ENCODE results near the gene PDE3A. TPM values are rescaled to one million over a fixed set of nuclear protein-coding genes. Genes with fewer than 3 reads are reported as not detected.
"Not testable (repeated sequence)": the region's sequence is repeated elsewhere in the genome, so short reads cannot be mapped to it uniquely, and the experiment has no call there.

Gene PDE3A
- total RNA-seq, 2 donors from 2014 or later = 46.9 to 113 TPM

DNA sequence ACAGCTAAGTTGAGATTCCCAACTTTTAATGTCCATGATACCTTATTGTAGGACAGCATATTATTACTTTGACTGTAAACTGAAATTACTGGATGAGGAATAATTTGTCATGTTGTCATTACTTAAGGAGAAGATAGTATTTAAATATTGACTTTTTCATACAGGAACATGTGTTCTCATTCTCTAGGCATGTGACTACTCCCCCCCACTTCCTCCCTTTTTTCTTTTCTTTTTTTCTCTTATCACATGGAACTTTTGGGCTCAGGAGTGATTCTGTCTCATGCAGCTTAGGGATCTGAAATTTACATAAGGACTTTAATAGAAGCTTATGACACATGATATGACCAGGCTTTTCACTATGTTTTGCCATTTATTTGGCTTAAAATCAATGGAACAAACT, 199.1 kb downstream of the PDE3A start:
- no peak for DNase-seq

DNA sequence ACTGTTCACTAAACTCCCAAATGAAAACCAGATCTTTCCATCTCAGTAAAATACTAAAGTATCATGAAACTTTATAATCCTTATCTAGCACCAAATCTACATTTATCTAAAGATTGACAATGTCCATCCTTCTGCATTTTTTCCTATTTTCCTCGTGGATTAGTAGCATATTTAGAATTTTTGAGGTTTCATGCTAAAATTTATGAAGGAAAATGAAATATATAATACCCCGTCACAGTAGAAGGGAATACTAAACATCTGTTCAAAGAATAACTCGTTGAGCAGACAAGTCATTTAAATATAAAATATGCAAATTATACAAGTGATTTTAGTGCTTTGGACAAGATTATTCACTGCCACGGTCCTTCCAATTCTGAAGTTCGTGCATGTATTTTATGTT, 204.1 kb downstream of the PDE3A start:
- no peak for DNase-seq
- ATAC-seq = no peak

More for the DNA sequence above, 199.1 kb downstream of the PDE3A start:
- intact Hi-C loops (cut with DNase I, micrococcal nuclease) = no loop called here
- ATAC-seq = no peak

DNA sequence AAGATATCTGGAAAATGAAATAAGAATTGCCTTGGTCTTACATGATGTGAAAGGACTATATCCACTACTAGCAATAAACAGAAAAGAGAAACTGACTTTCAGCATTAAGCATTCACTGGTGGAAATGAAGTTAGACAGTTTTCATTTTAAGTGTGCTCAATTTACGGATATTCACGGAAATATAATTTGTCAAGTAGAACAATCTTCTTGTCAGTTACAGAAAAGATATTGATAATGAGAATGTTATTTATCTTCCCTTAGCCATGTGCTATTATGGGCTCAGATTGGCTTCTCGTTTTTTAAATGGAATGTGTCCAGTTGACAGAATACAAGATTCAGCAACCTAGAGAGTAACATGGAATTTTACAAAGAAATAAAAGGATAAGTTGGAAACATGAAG, 208.2 kb downstream of the PDE3A start:
- ATAC-seq = no peak
- DNase-seq = no peak
- intact Hi-C loops (cut with DNase I, micrococcal nuclease) = no loop called here

More for the DNA sequence above, 204.1 kb downstream of the PDE3A start:
- intact Hi-C loops (cut with DNase I, micrococcal nuclease) = no loop called here

DNA sequence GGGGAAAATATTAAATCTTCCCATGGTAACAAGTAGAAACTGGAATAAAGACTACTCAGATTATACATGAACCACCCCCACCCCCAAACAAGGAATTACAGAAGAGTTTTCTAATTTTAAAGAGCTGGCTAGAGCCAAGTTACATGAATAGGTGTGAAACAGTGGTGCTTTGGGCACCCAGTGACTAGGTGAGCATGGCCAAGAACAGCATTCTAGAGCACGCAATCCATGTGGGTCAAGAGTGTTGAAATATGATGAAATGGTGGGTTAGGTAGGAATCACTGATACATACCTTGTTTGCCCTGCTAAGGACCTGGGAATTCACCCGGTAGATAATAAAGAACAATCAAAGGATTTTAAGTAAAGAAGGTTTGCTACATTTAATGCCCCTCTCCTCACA, 208.7 kb downstream of the PDE3A start:
- DNase-seq (no peak), ATAC-seq (no peak)
- intact Hi-C loops (cut with DNase I, micrococcal nuclease) = no loop called here

GRCh38 chr12:20578142-20578541, 209.8 kb downstream of the PDE3A start:
- ATAC-seq (no peak), DNase-seq (no peak)
- intact Hi-C loops (cut with DNase I, micrococcal nuclease) = no loop called here

DNA sequence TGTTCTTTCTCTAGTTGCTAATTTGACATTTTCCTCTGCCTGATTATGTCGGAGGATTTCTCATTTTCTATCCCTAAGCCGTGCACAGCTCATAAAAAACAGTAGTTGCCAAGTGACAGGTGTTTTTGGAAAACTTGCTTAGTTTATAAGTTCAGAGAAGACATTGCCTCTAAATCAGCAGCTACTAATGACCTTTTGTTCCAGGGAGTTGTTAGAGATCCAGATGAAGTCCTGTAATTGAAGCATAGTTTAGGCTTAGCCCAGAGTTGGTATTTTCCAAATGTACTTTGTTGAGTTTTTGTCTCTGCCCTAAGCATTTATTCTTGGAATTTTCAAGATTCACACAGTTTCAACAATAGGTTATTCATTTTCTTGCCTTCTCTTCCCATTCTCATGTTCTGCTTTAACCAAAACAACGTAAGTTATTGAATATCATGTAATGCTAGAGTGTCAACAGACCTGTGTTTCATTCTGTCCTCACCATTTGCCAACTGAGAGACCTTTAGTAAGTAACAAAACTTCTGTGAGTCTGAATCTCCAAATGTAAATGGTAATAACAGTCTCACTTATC, 216.8 kb downstream of the PDE3A start:
- DNase-seq (no peak), ATAC-seq (no peak)
- intact Hi-C loops (cut with DNase I, micrococcal nuclease) = no loop called here

DNA sequence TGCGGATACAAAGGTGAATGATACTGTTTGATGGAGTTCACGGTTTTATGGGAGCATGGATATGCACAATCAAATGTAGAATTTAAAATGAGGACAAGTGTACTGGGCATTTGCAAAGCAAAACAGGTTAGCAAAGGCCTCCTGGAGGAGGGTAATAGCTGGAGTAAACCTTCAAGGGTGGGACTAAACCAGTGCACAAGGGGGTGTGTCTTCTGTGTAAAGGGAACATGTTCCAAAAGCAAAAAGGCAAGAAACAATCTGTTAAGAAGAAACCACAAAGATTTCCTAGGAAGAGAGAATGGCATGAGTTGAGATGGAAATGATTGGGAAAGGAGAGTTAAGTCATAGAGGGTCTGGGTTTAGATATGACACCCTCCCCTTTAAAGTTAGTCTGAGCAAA, 217.6 kb downstream of the PDE3A start:
- DNase-seq = no peak
- intact Hi-C loops (cut with DNase I, micrococcal nuclease) = no loop called here
- ATAC-seq = peak; percentile 14

GRCh38 chr12:20588042-20588441, 219.7 kb downstream of the PDE3A start:
- ATAC-seq = no peak
- intact Hi-C loops (cut with DNase I, micrococcal nuclease) = no loop called here
- DNase-seq = no peak

- ATAC-seq (no peak), DNase-seq (no peak)
- intact Hi-C loops (cut with DNase I, micrococcal nuclease) = loop anchor here in 1 of 2 donors (10.0 kb wide), 1 partner anchor 216 kb away; no protein-coding TSS in a partner anchor
These were observed 222.2 kb downstream of the PDE3A start for GRCh38 chr12:20590570-20590969.

DNA sequence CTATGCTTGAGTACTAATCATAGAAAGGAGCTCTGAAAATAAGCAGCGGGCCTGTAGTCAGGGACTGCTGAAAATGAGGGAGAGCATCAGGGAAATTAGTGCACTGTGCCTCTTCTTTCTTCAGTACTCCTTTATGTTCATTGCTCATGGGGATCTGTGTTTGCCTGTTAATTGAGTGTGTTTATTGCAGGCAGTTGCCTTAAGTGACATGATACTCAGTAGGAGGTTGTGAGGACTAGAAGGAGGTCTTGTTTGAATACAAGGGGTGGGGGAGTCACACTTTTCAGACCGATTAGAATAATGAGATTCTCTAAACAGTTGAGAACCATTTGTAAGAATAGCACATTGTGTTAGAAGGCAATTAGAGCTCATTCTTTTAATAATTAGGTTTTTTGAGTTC, 224.2 kb downstream of the PDE3A start:
- no peak for ATAC-seq
- intact Hi-C loops (cut with DNase I, micrococcal nuclease) = loop anchor here in 1 of 2 donors (10.0 kb wide), 1 partner anchor 218 kb away; no protein-coding TSS in a partner anchor
- DNase-seq = no peak

- DNase-seq (no peak), ATAC-seq (no peak)
- intact Hi-C loops (cut with DNase I, micrococcal nuclease) = loop anchor here in 1 of 2 donors (10.0 kb wide), 1 partner anchor 219 kb away; no protein-coding TSS in a partner anchor
These were observed 225.3 kb downstream of the PDE3A start for GRCh38 chr12:20593611-20594010.

DNA sequence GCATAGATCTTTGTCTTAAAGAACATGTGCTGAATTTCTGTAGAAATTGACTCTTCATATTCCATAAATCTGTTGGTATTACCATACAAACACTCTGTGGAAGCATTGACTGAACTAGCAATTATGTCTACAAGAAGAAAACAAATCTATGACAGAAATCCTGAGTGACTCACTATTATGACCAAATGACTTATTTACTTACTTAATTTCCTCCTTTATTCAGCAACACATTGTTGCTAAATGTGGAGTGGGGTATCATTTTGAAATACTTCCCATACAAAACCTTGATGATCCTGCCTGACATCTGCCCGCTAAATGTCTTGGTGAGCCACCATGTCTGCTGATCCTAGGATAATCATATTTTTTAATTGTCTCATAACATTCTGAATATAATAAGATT, 227.7 kb downstream of the PDE3A start:
- intact Hi-C loops (cut with DNase I, micrococcal nuclease) = loop anchor here in 1 of 2 donors (10.0 kb wide), 1 partner anchor 221 kb away; no protein-coding TSS in a partner anchor
- DNase-seq (no peak), ATAC-seq (no peak)

- intact Hi-C loops (cut with DNase I, micrococcal nuclease) = loop anchor here in 1 of 2 donors (10.0 kb wide), 1 partner anchor 225 kb away; no protein-coding TSS in a partner anchor
- no peak for DNase-seq
These were observed 231.4 kb downstream of the PDE3A start for GRCh38 chr12:20599757-20600156.

DNA sequence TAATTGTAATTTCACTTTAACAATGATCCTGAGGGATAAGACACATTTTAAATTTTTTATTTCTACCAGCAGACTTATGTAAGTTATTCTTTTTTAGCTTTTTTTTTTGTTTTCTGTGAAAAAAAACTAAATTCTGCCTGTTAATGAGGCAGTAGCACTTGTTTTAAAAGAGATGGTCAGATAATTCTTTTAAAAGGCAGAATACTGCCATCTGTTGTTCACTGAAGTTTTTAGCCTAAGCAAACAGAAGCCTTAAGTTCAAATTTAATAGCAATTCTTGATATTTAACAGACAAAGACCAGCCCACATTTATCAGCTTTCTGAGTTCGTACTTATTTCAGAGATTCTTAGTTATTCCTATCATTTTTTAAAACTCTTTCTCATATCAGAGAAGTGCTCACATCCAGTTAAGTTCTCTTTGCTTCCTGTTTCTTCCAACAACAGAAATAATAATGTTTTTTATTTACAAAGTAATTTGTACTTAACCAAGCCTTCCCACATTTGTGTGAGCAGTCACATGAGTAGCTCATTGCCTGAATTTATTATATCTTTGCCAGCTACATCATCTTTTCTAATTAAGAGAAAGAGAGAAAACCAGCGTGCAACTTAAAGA, 233.4 kb downstream of the PDE3A start:
- intact Hi-C loops (cut with DNase I, micrococcal nuclease) = no loop called here
- ATAC-seq (no peak), DNase-seq (no peak)

More at GRCh38 chr12:20599757-20600156, 231.4 kb downstream of the PDE3A start:
- ATAC-seq = no peak

DNA sequence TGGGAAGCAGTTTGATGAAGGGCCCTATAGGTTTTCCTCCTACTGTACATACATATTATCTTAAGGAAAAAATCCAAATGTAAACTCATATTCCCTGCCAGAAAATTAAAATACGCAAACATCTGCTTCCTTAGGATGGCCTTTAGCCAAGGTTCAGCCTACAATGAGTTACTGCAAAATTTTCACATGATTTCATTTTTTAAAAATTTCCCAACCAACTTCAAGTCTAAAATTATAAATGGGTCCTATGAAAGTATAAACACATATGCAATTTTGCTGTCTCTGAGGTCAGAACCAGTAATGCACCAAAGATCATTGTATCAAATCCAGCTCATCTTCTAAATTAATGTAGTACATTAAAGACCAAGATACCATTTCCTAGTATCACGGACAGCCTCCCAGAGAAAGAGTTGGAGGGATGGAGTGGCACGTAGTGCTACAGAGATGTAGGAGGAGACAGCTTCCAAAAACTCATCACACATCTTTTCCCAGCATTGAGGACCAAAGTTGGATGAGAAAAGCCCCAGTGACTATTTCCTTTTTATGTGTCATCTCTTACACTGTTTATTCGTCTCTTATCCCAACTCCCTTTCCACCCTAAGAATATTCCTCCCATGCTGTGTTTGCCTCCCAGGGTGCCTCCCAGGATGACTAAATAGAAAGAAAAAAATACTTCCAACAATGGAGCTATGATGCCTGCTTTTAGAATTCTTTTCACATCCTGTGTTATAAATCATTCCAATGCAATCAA, 234.5 kb downstream of the PDE3A start:
- no peak for ATAC-seq

DNA sequence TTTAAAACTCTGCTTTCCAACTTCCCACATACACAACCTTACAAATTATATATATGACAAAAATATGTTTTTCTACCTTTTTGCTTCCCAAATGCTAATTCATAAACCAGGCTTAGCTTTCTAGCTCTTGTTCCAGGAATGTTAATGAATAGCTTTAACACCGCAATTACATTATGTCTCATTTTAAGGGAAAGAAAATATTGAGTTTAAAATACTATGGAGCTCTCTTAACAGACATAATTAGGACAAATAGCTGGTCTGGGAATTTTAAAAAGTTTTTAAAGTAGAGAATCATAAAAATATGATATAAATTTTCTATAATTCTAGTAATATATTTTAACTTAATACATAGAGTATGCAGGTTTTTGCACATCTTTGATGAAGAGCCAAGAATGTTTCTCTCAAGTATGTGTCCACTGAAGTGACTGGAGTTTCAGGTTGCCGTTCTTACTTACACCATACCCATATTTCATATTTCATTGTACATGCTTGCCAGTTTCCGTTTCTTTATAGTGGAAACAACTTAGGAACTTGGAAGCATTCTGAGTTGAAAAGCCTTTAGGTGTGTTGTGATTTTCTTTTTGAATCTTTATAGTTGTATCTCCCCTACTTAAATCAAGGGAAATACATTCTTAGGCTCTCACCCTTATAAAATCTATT, 236.2 kb downstream of the PDE3A start:
- no peak for ATAC-seq
- no peak for DNase-seq
- intact Hi-C loops (cut with DNase I, micrococcal nuclease) = no loop called here

More for the DNA sequence above, 234.5 kb downstream of the PDE3A start:
- no peak for DNase-seq
- intact Hi-C loops (cut with DNase I, micrococcal nuclease) = no loop called here

DNA sequence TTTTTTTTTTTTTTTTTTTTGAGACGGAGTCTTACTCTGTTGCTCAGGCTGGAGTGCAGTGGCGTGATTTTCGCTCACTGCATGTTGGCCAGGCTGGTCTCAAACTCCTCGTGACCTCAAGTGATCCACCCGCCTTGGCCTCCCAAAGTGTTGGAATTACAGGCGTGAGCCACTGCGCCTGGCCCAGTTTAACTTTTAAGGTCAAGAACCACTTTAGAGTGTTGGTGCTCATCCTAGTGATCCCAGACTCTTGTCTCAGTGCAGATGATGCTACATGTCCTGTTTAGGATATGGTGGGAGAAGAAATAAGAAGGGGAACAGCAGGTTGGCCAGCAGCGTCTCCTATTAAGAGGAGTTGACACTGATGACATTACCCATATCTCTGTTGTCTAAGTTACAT, 246.7 kb downstream of the PDE3A start:
- DNase-seq; intact Hi-C loops (cut with DNase I, micrococcal nuclease); ATAC-seq: not testable (repeated sequence)

- ATAC-seq = no peak
- no peak for DNase-seq
- intact Hi-C loops (cut with DNase I, micrococcal nuclease) = no loop called here
These were observed 247.8 kb downstream of the PDE3A start for GRCh38 chr12:20616093-20616492.

DNA sequence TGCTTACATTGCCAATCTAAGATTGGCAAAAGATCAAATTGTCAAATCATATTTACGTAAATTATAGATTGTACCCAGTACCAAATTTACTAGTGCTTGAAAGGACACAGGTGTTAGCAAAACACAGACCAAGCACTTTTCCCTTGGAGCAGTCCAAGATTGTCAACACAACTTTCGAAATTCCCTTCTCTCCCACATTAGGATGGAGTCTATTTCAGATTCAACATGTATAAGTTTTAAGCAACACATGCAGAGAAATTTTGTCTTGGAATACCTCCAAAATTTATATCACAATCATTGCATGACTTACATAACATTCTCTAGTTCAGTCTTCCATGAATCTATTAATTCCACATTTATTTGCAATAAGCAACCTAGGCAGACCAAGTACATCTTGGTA, 251.9 kb downstream of the PDE3A start:
- DNase-seq (no peak), ATAC-seq (no peak)
- intact Hi-C loops (cut with DNase I, micrococcal nuclease) = no loop called here

All from left colon (tissue), 2 donors.